ENCODE measurements around the gene KRT86. TPM values are rescaled to one million over a fixed set of nuclear protein-coding genes. Genes with fewer than 3 reads are reported as not detected.
"Not testable (repeated sequence)": the region's sequence is repeated elsewhere in the genome, so short reads cannot be mapped to it uniquely, and the experiment has no call there.

The KRT86 gene
- total RNA-seq, 2 experiments from 2014 or later = not detected

- Mint-ChIP-seq H3K27ac (no peak overlapping the region), H3K4me1 (ENCODE audit: low read depth) (no peaks in the 10 kb centered on the region), H3K4me3 (no peak overlapping the region), H3K36me3 (ENCODE audit: low read depth) (no peaks in the 10 kb centered on the region), H3K9me3 (no peaks in the 10 kb centered on the region), H3K27me3 (peaks cover 61% of the 10 kb centered on the region)
- Histone ChIP-seq H3K4me1 (ENCODE audit: insufficient read depth, low read length) (peaks cover 2% of the 10 kb centered on the region), H3K36me3 (ENCODE audit: insufficient read depth, low read length) (no peaks in the 10 kb centered on the region), H3K27ac (ENCODE audit: low read depth in 1 of 2, low read length in 2 of 2) (no peak overlapping the region), H3K9me3 (ENCODE audit: control insufficient read depth in 1 of 2, insufficient read depth in 1 of 2, low read length in 2 of 2) (no peaks in the 10 kb centered on the region), H3K27me3 (ENCODE audit: control insufficient read depth in 1 of 2, insufficient read depth in 2 of 2, low read length in 2 of 2) (peaks cover 17 to 32% of the 10 kb centered on the region in 2 experiments), H3K4me3 (ENCODE audit: low read length) (no peak overlapping the region)
- no peak for TF ChIP-seq CTCF (IDR thresholded peaks at IDR 0.05)
- ChIA-PET POLR2A (no interaction called here), CTCF (interaction anchor here (0.6 kb wide), 1 partner anchor 222 kb away, joined by 3 read pairs; no protein-coding TSS in a partner anchor)
- DNase-seq (peak in 1 of 14 experiments; percentile 29), ATAC-seq (ENCODE audit: poor library complexity) (no peak)
- intact Hi-C loops (cut with DNase I, micrococcal nuclease) = no loop called here
Measured at GRCh38 chr12:52314511-52314910, 40.1 kb downstream of the KRT86 start.

GRCh38 chr12:52315721-52316120, 41.3 kb downstream of the KRT86 start:
- H3K4me1 ChIP-seq (ENCODE audit: insufficient read depth, low read length); H3K27ac Mint-ChIP-seq; H3K4me3 ChIP-seq (ENCODE audit: low read length); H3K27ac ChIP-seq (ENCODE audit: low read depth in 1 of 2, low read length in 2 of 2); ATAC-seq (ENCODE audit: poor library complexity); H3K4me3 Mint-ChIP-seq; intact Hi-C loops (cut with DNase I, micrococcal nuclease); H3K9me3 ChIP-seq (ENCODE audit: control insufficient read depth in 1 of 2, insufficient read depth in 1 of 2, low read length in 2 of 2); H3K9me3 Mint-ChIP-seq; H3K36me3 ChIP-seq (ENCODE audit: insufficient read depth, low read length); CTCF ChIA-PET; H3K36me3 Mint-ChIP-seq (ENCODE audit: low read depth); H3K4me1 Mint-ChIP-seq (ENCODE audit: low read depth); POLR2A ChIA-PET: not testable (repeated sequence)
- peaks cover 9 to 26% of the 10 kb centered on the region in 2 experiments for H3K27me3 ChIP-seq (ENCODE audit: control insufficient read depth in 1 of 2, insufficient read depth in 2 of 2, low read length in 2 of 2)
- DNase-seq = peak in 4 of 14 experiments; percentile 15 to 33 (median 22)
- peak; percentile 12 for TF ChIP-seq CTCF (IDR thresholded peaks at IDR 0.05)
- peaks cover 60% of the 10 kb centered on the region for H3K27me3 Mint-ChIP-seq

DNA sequence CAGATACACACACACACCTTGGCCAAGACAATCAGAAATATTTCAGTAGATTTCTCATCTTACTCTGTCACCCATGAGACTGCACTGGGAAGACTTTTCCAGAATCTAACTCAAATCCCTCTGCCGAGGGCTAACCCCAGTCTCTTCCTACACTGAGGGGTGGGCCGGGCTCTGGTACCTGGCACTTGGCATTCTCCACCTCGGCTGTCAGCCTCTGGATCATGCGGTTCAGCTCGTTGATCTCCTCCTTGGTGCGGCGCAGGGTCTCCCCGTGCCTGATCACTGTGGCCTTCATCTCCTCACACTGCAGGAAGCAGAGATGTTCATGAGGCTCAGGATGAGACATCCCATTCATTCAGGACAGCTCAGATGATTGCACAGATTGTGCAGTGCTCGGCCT, 41.8 kb downstream of the KRT86 start:
- H3K27ac Mint-ChIP-seq = no peak overlapping the region
- H3K36me3 ChIP-seq (ENCODE audit: insufficient read depth, low read length) = no peaks in the 10 kb centered on the region
- ChIA-PET POLR2A (no interaction called here), CTCF (no interaction called here)
- H3K4me3 Mint-ChIP-seq = no peak overlapping the region
- H3K27ac ChIP-seq (ENCODE audit: low read depth in 1 of 2, low read length in 2 of 2) = no peak overlapping the region
- peaks cover 57% of the 10 kb centered on the region for H3K27me3 Mint-ChIP-seq
- ATAC-seq (ENCODE audit: poor library complexity) (no peak), DNase-seq (peak in 1 of 14 experiments; percentile 20)
- H3K4me1 Mint-ChIP-seq (ENCODE audit: low read depth) = no peaks in the 10 kb centered on the region
- H3K9me3 Mint-ChIP-seq = no peaks in the 10 kb centered on the region
- H3K27me3 ChIP-seq (ENCODE audit: control insufficient read depth in 1 of 2, insufficient read depth in 2 of 2, low read length in 2 of 2) = peaks cover 7 to 22% of the 10 kb centered on the region in 2 experiments
- TF ChIP-seq CTCF (IDR thresholded peaks at IDR 0.05) = no peak
- no peaks in the 10 kb centered on the region for H3K9me3 ChIP-seq (ENCODE audit: control insufficient read depth in 1 of 2, insufficient read depth in 1 of 2, low read length in 2 of 2)
- H3K4me3 ChIP-seq (ENCODE audit: low read length) = no peak overlapping the region
- H3K4me1 ChIP-seq (ENCODE audit: insufficient read depth, low read length) = peaks cover 2% of the 10 kb centered on the region
- intact Hi-C loops (cut with DNase I, micrococcal nuclease) = no loop called here
- no peaks in the 10 kb centered on the region for H3K36me3 Mint-ChIP-seq (ENCODE audit: low read depth)
